HL-60 (cell line): ENCODE data around the gene UPK1B.
A peak's percentile ranks its signal among the peaks of the same experiment; 100 is the strongest.

Source experiments
- DNase-seq, 2 experiments: peaks; one replicate each; pipeline ENCODE4 v3.0.0-alpha.2; 2010 to 2020; ENCODE audit warnings: low read depth in 1 of 2, low spot score in 1 of 2
- H3K27ac ChIP-seq: fragments of 250-450 bp; sonication (Bioruptor Pico); replicated peaks from 2 replicates; pipeline ENCODE4 v1.5.1; 2020; ENCODE audit warnings: mild to moderate bottlenecking, moderate library complexity
- H3K27me3 ChIP-seq: fragments of 250-450 bp; sonication (Bioruptor Pico); 2 replicates; pipeline ENCODE4 v1.5.1; 2021; ENCODE audit warnings: mild to moderate bottlenecking, moderate library complexity; ENCODE audit not compliant: insufficient read depth, poor library complexity, severe bottlenecking
- H3K4me3 ChIP-seq: replicated peaks from 2 replicates; pipeline ENCODE4 v1.5.1; 2011; ENCODE audit warnings: mild to moderate bottlenecking, control low read depth, low read length; ENCODE audit not compliant: insufficient read depth
- GABPA ChIP-seq: IDR thresholded peaks from 2 replicates; pipeline ENCODE4 v1.6.1; 2012; ENCODE audit warnings: low read depth
- POLR2AphosphoS5 ChIP-seq: IDR thresholded peaks from 2 replicates; pipeline ENCODE4 v1.6.1; 2012; ENCODE audit warnings: low read depth
- SPI1 ChIP-seq: IDR thresholded peaks from 2 replicates; pipeline ENCODE4 v1.6.1; 2012; ENCODE audit warnings: low read depth, mild to moderate bottlenecking, borderline replicate concordance
- TF ChIP-seq, protein P1 (sequence below): IDR thresholded peaks from 2 replicates; pipeline ENCODE4 v1.6.1; 2012; ENCODE audit warnings: low read depth; ENCODE audit not compliant: insufficient replicate concordance
- TF ChIP-seq, protein P2 (sequence below): IDR thresholded peaks from one replicate; pipeline ENCODE4 v1.5.1; 2011; ENCODE audit warnings: low read length, control low read depth, inconsistent platforms; ENCODE audit not compliant: insufficient read depth

Gene UPK1B

DNA sequence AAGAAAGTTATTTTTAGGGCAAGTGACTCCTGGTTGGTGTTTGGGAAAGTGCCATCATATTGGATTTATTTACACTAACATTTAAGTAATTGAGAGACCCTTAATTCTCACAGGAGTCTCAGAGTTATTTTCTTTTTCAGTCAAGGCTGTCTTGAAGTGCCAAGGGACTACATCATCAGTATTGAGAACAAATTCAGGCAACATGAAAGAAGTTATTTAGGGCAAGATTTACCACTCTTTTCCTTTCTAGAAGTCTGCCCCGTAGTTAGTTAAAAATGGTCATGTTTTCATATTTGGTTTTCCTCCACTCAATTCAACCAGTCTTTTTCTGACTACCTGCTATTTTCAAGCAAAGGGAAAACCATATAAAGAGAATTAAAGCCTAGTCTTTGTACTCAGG, 61.2 kb downstream of the UPK1B start:
- Histone ChIP-seq H3K27me3 (no peaks in the 10 kb centered on the region), H3K27ac (no peak overlapping the region), H3K4me3 (no peak overlapping the region)
- no peak for DNase-seq
- TF ChIP-seq POLR2AphosphoS5 (no peak), GABPA (no peak), SPI1 (no peak)
- TF ChIP-seq, protein P1, sequence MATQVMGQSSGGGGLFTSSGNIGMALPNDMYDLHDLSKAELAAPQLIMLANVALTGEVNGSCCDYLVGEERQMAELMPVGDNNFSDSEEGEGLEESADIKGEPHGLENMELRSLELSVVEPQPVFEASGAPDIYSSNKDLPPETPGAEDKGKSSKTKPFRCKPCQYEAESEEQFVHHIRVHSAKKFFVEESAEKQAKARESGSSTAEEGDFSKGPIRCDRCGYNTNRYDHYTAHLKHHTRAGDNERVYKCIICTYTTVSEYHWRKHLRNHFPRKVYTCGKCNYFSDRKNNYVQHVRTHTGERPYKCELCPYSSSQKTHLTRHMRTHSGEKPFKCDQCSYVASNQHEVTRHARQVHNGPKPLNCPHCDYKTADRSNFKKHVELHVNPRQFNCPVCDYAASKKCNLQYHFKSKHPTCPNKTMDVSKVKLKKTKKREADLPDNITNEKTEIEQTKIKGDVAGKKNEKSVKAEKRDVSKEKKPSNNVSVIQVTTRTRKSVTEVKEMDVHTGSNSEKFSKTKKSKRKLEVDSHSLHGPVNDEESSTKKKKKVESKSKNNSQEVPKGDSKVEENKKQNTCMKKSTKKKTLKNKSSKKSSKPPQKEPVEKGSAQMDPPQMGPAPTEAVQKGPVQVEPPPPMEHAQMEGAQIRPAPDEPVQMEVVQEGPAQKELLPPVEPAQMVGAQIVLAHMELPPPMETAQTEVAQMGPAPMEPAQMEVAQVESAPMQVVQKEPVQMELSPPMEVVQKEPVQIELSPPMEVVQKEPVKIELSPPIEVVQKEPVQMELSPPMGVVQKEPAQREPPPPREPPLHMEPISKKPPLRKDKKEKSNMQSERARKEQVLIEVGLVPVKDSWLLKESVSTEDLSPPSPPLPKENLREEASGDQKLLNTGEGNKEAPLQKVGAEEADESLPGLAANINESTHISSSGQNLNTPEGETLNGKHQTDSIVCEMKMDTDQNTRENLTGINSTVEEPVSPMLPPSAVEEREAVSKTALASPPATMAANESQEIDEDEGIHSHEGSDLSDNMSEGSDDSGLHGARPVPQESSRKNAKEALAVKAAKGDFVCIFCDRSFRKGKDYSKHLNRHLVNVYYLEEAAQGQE: no peak
- TF ChIP-seq, protein P2, sequence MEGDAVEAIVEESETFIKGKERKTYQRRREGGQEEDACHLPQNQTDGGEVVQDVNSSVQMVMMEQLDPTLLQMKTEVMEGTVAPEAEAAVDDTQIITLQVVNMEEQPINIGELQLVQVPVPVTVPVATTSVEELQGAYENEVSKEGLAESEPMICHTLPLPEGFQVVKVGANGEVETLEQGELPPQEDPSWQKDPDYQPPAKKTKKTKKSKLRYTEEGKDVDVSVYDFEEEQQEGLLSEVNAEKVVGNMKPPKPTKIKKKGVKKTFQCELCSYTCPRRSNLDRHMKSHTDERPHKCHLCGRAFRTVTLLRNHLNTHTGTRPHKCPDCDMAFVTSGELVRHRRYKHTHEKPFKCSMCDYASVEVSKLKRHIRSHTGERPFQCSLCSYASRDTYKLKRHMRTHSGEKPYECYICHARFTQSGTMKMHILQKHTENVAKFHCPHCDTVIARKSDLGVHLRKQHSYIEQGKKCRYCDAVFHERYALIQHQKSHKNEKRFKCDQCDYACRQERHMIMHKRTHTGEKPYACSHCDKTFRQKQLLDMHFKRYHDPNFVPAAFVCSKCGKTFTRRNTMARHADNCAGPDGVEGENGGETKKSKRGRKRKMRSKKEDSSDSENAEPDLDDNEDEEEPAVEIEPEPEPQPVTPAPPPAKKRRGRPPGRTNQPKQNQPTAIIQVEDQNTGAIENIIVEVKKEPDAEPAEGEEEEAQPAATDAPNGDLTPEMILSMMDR: no peak

DNA sequence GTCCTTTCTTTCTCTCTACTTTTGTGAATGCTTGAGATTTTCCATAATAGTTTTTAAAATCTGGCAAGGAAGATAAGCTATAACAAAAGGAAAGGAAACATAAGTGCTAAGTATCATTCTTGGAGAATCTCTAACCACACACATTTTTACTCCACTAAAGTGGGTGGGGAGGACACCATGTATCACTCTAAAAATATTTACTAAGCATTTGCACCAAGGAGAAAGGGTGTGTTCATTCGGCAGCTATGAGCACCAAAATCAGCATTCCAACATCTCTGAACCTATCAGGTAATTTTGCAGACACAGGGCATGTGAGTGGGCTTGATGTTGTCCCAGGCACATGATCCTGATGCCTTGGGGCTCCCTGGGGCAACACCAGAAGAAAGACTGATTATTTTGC, 61.8 kb downstream of the UPK1B start:
- H3K27me3 ChIP-seq: no peaks in the 10 kb centered on the region
- TF ChIP-seq GABPA (no peak), POLR2AphosphoS5 (no peak), SPI1 (no peak)
- TF ChIP-seq, protein P1: no peak
- TF ChIP-seq, protein P2: no peak
- no peak overlapping the region for H3K4me3 ChIP-seq
- H3K27ac ChIP-seq: no peak overlapping the region
- no peak for DNase-seq

DNA sequence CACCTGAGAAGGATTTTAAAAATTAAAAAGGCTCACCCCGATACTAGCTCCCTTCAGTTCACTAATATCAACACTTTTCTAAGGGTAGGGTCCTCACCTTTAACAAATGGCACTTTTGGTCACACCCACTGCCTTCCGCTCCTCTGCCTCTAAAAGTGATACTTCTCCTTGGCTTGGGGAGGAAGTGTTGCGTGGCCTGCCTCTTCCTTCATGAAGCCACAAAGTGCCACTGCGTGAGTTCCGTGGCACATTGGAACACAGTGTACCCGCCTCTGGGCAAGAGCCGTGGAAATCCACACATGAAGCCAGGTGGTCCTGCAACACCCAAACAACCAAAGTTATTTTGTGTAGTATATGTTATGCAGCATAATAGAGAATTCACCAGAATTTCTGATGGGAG, 63.4 kb downstream of the UPK1B start:
- Histone ChIP-seq H3K4me3 (no peak overlapping the region), H3K27ac (no peak overlapping the region), H3K27me3 (no peaks in the 10 kb centered on the region)
- DNase-seq: peak in 1 of 2 experiments; percentile 21
- TF ChIP-seq, protein P1: no peak
- TF ChIP-seq POLR2AphosphoS5: no peak
- TF ChIP-seq, protein P2: no peak
- no peak for TF ChIP-seq GABPA
- no peak for TF ChIP-seq SPI1
